SK-N-SH treated with all-trans-retinoic acid at 6 μM for 48 hours (cell line): Measurements from ENCODE around the gene CNOT6L.

Experiments
- ARNTL ChIP-seq: fragments of 450-650 bp; formaldehyde crosslinking; IDR thresholded peaks from 2 replicates; pipeline ENCODE4 v1.5.0; 2020; ENCODE audit warnings: low read depth, mild to moderate bottlenecking, moderate library complexity, borderline replicate concordance
- CREB5 ChIP-seq: fragments of 250-450 bp; sonication (Bioruptor Pico); IDR thresholded peaks from 2 replicates; pipeline ENCODE4 v1.5.1; 2020; ENCODE audit warnings: low read depth, mild to moderate bottlenecking, moderate library complexity
- CSRNP3 ChIP-seq: fragments of 250-450 bp; sonication (Bioruptor Pico); IDR thresholded peaks from 2 replicates; pipeline ENCODE4 v1.5.1; 2021; ENCODE audit warnings: mild to moderate bottlenecking, moderate library complexity
- ESRRG ChIP-seq: fragments of 250-450 bp; sonication (Bioruptor Pico); IDR thresholded peaks from 2 replicates; pipeline ENCODE4 v1.6.1; 2021; ENCODE audit warnings: mild to moderate bottlenecking
- TCF4 ChIP-seq: fragments of 250-450 bp; sonication (Bioruptor Pico); IDR thresholded peaks from 2 replicates; pipeline ENCODE4 v1.8.0; 2021; ENCODE audit warnings: mild to moderate bottlenecking, moderate library complexity, borderline replicate concordance
- ZFP3 ChIP-seq: fragments of 250-450 bp; sonication (Bioruptor Pico); IDR thresholded peaks from 2 replicates; pipeline ENCODE4 v1.5.0; 2020; ENCODE audit warnings: mild to moderate bottlenecking, moderate library complexity
- ZFP30 ChIP-seq: fragments of 450-650 bp; formaldehyde crosslinking; IDR thresholded peaks from 2 replicates; pipeline ENCODE4 v1.5.0; 2022; ENCODE audit warnings: mild to moderate bottlenecking, moderate library complexity

- TF ChIP-seq CREB5 (no peak), TCF4 (no peak), ARNTL (CRISPR knock-in tag) (no peak), ZFP30 (CRISPR knock-in tag) (no peak), CSRNP3 (CRISPR knock-in tag) (no peak), ESRRG (no peak), ZFP3 (CRISPR knock-in tag) (no peak)
These were observed 18.5 kb downstream of the CNOT6L start for GRCh38 chr4:77800483-77801259.
